ENCODE measurements around the gene AGR2.
A peak's percentile ranks its signal among the peaks of the same experiment; 100 is the strongest.
"Not testable (repeated sequence)": the region's sequence is repeated elsewhere in the genome, so short reads cannot be mapped to it uniquely, and the experiment has no call there.

Gene AGR2

DNA sequence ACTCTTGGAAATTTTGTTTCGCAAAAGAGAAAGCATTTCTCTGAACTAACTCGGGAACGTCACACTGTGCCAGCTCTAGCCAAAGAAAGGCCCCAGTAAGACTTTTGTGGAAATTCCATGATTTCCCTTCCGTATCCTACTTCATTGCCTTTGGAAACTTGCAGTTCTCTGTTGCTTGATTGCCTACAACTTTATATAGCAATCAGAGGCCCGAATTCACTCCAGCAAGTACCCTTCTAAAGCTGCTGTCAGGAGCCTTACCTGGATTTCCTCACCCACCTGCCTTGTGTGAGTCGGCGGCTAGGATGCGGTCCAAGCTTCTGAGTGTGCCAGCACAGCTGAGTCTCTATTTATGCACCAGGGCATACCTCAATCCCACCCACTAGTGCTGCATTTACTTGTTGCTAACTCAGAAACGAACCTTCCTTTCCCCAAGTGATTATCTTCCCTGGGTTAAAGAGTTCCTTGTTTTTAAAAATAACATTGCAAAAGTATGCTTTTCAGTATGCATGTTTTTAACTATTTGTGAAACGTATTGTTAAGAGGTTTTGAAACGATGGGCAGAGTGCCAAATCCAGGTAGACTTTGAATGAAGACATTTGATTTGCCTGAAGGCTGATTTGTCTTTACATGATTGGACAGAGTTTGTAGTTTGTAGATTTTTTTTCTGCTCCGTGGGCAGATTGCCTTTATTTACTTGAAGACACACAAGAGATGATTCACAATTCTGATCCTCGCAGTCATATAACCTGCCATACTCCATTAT lies at the start of gene AGR2:
TSS of gene AGR2 (minus strand) at position 326 of the 766 bp plus-strand sequence. CDS start 3,203 bp downstream, outside the sequence.
- DNase-seq, result peak; percentile 43

DNA sequence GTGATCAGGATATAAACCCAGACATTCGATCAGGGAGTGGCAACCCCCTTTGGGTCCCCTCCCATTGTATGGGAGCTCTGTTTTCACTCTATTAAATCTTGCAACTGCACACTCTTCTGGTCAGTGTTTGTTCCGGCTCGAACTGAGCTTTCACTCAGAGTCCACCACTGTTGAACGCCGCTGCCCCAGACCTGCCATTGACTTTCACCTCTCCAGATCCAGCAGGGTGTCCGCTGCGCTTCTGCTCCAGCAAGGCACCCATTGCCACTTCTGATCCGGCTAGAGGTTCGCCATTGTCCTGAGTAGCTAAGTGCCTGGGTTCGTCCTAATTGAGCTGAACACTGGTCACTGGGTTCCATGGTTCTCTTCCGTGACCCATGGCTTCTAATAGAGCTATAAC lies 48.4 kb upstream of the AGR2 start:
- DNase-seq, result not testable (repeated sequence)

GRCh38 chr7:16851829-16852228 lies 47.0 kb upstream of the AGR2 start:
- no peak for DNase-seq

- DNase-seq, result no peak
Measured at GRCh38 chr7:16850614-16851466, 46.0 kb upstream of the AGR2 start.

- no peak for DNase-seq
Measured at GRCh38 chr7:16849296-16850148, 44.7 kb upstream of the AGR2 start.

DNA sequence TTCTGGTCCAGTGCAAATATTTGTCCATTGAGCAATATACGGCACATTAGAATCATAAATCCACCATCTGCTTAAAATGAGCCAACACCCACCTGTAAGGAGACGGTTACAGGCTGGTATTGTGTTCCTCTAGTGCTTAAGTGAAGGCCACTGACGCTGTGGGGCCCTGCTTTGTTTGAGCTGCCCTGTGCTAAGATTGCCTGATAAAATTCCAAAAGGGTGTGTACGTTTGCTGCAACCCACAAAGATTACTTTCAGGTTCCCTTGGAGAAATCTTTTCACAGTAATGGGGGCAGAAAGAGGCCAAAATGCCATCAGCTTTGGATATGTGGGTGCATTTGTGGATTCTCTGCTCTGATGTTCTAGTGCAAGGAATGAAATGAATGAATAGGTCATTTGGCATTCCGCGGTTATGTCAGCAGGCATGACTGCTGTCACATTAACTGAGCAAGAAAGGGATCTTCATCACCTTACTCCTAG lies 42.6 kb upstream of the AGR2 start:
- peak; percentile 22 for DNase-seq

DNA sequence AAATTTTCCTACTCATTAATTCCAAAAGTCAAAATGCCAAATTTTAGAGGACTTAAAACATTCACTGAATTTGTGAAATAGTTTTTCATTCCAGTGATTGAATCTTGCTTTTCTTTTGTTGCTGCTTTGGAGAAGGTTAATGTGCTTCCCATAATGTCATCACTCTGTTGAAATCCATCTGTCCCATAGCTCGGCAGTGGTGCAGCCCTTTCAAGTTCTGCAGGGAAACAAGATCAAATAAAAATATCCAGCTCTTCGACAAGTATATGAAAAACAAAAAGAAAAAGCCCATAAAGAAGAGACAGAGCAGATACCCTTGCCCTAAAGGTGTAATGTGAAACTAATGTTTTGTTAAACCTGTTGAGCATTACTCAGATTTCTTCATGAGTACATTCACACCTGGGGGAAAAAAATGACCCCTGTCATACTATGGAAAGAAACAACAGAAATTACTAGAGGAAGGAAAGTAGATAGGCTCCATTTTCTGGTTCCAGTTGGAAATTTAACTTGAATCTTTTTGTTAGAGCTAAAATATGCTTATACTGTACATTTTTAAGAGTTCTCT lies 41.9 kb upstream of the AGR2 start:
- no peak for DNase-seq

- no peak for DNase-seq
Measured at GRCh38 chr7:16845746-16846145, 40.9 kb upstream of the AGR2 start.

DNA sequence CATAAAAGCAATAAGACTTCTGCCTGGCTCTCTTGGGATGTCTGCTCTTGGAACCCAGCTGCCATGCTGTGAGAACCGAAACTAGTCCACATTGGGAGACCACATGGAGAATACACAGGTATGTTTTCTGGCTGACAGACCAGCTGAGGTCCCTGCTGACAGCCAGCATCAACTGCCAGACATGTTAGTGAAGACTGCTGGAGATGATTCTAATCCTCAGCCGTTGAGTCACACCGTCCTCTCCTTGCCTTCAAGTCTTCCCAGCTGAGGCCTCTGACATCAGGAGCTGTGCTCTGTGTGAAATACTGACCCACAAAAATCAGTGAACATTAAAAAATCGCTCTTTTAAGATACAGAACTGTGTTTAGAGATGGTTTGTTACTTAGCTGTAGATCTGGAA lies 36.9 kb upstream of the AGR2 start:
- DNase-seq, result no peak

DNA sequence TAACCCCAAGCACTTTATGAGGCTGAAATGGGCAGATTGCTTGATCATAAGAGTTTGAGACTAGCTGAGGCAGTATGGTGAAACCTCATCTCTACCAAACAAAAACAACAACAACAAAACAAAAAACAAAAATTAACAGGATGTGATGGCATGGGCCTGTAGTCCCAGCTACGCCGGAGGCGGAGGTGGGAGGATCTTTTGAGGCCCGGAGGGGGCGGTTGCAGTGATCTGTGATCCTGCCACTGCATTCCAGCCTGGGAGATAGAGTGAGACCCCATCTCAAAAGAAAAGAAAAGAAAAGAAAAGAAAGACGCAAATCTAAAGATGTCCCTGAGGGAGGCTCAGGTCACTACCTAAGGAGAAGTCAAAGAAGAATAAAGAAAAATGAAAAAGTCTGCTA lies 35.3 kb upstream of the AGR2 start:
- DNase-seq, result no peak

DNA sequence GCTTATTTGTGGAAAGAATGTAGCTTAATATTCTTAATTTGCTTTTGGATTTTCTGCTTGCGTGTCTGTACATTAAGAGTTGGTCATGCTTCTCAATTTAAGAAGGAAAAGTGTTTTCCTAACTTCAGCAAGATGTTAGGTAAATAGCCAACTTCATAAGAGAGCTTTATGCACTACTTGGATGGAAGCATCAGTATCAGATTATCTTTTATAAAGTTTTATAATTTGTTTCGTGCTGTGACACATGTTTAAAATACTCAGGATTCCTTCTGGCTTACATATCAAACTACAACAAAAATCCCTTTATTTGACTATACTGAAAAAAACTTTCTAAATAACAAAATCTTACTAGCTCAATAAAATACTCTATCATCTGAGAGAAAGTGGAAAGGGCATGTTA lies 34.8 kb upstream of the AGR2 start:
- DNase-seq, result no peak

- no peak for DNase-seq
Measured at GRCh38 chr7:16838891-16839290, 34.1 kb upstream of the AGR2 start.

DNA sequence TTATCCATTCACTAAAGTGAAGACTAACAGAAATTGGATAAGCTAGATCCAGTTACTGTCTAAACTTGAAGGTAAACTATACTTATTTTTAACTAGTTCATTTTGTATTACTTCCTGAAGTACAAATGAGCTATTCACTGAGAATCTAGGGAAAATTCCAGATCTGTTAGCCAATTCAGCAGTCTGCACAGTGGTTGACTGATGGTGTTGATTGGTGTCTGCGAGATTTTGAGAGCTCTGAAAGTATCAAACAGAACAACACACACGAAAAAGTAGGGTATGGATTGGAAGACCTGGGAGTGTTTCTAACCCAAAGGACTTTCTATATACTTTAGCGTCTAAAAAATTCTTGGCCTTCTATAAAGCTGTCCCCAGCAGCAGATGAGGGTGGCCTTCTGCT lies 33.6 kb upstream of the AGR2 start:
- DNase-seq, result no peak

GRCh38 chr7:16836481-16836880 lies 31.7 kb upstream of the AGR2 start:
- no peak for DNase-seq

GRCh38 chr7:16833373-16833772 lies 28.6 kb upstream of the AGR2 start:
- DNase-seq, result no peak

DNA sequence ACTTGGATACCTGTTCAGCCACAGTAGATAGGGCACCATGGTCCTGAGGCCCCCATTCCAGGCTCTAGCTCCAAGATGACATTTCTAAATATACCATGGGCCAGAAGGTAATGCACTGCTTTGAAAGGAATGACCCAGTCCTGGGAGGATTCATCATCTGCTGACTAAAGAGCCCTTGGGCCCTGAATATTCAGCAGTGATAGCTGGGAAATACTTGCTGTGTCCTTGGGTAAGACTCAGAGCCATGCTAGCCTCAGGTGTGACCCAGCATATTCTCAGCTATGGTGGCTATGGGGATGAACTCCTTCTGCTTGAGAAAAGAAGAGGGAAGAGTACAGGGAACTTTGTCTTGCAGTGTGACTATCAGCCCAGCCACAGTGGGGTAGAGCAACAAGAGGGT lies 21.3 kb upstream of the AGR2 start:
- DNase-seq, result no peak

- DNase-seq, result no peak
Measured at GRCh38 chr7:16822029-16822428, 17.2 kb upstream of the AGR2 start.

- DNase-seq, result no peak
Measured at GRCh38 chr7:16818732-16819131, 13.9 kb upstream of the AGR2 start.

GRCh38 chr7:16817536-16817935 lies 12.7 kb upstream of the AGR2 start:
- DNase-seq, result no peak

DNA sequence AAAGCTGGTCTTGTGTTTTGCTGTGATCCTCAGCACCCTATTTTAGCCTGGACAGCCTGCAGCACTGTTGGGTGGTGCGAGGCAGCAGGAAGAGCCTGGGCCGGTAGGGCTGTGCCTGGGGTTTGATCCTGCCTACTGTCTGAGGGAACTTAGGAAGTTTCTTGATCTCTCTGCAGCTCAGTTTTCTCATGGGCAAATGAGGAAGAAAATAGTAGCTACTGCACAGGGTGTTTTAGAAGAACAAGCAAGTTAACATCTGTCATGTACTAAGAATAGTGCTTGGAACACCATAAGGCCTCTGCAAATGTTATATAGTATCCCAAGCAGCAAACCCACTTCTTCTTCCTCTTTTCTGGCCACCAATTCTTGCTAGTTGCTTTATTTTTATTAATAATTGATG lies 12.0 kb upstream of the AGR2 start:
- no peak for DNase-seq

GRCh38 chr7:16815001-16815400 lies 10.2 kb upstream of the AGR2 start:
- DNase-seq, result no peak

DNA sequence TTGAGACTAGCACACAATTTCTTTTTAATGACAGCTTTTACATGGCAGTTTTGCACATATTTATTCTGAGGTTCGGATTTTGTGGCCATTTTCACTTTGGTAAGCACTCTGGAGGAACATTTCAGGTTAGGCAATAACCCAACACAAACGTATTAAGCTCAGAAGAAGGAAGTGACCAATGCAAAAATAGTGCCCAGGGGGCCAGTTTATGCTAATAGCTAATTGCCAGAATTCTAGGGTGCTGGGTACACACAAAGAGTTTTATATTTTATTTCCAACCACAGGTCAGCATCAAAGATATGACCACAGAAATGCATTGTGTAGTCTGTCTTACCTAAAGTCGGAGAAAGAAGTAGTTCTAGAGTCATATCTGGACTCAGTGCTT lies 8.4 kb upstream of the AGR2 start:
- DNase-seq, result no peak
